ENCODE results near the gene CCDC195. TPM values are rescaled to one million over a fixed set of nuclear protein-coding genes. Genes with fewer than 3 reads are reported as not detected.

CCDC195 gene
- total RNA-seq, 6 experiments from 2014 or later: not detected

DNA sequence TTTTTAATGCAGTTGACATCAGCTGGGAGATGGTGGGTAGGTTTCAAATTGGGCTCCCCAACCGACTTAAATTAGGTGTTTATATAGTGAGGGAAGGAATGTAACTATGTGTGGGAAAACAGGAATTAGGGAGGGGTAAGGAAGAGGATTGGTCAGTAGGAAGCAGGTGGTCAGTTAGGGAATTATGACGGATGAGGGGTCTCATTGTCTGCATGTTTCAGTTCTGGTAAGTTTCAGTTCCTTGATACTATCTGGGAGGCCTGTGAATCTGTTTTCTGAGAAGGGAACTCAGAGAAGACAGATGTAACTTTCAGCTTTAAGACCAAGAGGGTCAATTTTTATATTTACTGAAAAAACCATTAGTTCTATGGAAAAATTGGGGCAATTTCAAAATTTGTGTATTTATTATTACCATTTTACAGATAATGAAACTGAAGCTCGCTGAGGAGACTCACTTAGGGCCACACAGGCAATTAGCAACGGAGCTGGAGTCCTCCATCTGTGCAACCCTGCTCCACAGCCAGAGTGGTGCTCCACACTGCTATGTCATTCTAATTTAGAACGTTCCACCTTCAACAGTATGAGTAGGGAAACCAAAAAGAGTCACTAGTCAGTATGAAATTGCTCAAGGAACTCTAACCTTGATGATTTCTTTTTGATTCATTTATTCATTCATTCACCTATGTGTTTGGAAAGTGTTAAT, 36.0 kb upstream of the CCDC195 start:
- WGBS (ENCODE audit: insufficient coverage, low coverage, low lambda C conversion rate, missing lambda C conversion rate): 63% methylated on average over 5 of the region's 5 CpGs
- ATAC-seq (no peak), DNase-seq (no peak)

DNA sequence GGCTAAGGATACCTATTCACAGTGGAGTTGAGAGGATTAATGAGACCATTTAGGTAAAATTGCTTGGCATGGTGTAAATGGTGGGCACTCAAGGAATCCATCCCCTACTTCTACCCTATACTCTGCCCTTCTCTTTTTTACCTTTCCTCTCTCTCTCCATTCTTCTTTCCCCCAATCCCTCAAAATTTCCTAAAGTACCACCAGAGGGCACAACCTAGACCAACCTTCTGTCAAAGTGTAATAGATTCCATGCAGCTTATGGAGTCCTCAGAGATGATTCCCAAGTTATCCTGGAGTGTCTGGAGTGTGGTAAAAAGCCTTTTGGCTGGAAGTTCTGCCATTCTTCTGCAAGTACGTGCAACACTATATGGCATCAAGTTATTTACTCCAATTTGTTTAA, 33.0 kb upstream of the CCDC195 start:
- TF ChIP-seq, protein P1, sequence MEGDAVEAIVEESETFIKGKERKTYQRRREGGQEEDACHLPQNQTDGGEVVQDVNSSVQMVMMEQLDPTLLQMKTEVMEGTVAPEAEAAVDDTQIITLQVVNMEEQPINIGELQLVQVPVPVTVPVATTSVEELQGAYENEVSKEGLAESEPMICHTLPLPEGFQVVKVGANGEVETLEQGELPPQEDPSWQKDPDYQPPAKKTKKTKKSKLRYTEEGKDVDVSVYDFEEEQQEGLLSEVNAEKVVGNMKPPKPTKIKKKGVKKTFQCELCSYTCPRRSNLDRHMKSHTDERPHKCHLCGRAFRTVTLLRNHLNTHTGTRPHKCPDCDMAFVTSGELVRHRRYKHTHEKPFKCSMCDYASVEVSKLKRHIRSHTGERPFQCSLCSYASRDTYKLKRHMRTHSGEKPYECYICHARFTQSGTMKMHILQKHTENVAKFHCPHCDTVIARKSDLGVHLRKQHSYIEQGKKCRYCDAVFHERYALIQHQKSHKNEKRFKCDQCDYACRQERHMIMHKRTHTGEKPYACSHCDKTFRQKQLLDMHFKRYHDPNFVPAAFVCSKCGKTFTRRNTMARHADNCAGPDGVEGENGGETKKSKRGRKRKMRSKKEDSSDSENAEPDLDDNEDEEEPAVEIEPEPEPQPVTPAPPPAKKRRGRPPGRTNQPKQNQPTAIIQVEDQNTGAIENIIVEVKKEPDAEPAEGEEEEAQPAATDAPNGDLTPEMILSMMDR (IDR thresholded peaks at IDR 0.05): peak; percentile 35 to 48 (median 38)
- TF ChIP-seq POLR2A (IDR thresholded peaks at IDR 0.05): no peak
- intact Hi-C loops (cut with DNase I): no loop called here
- Histone ChIP-seq H3K27me3 (no peaks in the 10 kb centered on the region), H3K4me1 (no peaks in the 10 kb centered on the region), H3K36me3 (no peaks in the 10 kb centered on the region), H3K9me3 (no peaks in the 10 kb centered on the region), H3K27ac (no peak overlapping the region), H3K4me3 (no peak overlapping the region)
- DNase-seq (no peak), ATAC-seq (peak; percentile 55 to 68 (median 62))
- 15% methylated on average over 1 of the region's 1 CpG for WGBS (ENCODE audit: insufficient coverage, low coverage, low lambda C conversion rate, missing lambda C conversion rate)

More for the DNA sequence above, 36.0 kb upstream of the CCDC195 start:
- Histone ChIP-seq H3K4me1 (no peaks in the 10 kb centered on the region), H3K9me3 (no peaks in the 10 kb centered on the region), H3K27ac (no peak overlapping the region), H3K4me3 (no peak overlapping the region), H3K36me3 (no peaks in the 10 kb centered on the region), H3K27me3 (no peaks in the 10 kb centered on the region)
- intact Hi-C loops (cut with DNase I): no loop called here
- TF ChIP-seq, protein P1 (IDR thresholded peaks at IDR 0.05): no peak
- TF ChIP-seq POLR2A (IDR thresholded peaks at IDR 0.05): no peak

DNA sequence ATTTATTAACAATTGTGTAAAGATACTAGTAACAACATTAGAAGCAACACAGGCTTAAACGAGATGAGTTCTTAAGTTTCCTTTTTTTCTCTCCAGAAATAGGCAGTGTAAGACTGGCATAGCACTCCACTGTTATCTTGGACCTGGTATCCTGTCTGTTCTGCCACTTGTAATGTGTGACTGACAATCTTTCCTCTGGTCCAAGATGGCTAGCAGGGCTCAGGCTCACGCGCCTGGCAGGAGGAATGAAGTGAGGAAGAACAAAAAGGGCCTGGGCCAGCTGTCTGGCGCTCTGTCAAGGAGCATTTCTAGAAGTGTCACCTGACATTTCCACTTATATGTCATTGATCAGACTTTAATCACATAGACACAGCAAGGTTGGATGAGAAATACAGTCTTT, 31.6 kb upstream of the CCDC195 start:
- no peaks in the 10 kb centered on the region for H3K27me3 ChIP-seq
- intact Hi-C loops (cut with DNase I): no loop called here
- no peaks in the 10 kb centered on the region for H3K9me3 ChIP-seq
- no peak for TF ChIP-seq POLR2A (IDR thresholded peaks at IDR 0.05)
- TF ChIP-seq, protein P1 (IDR thresholded peaks at IDR 0.05): no peak
- WGBS (ENCODE audit: insufficient coverage, low coverage, low lambda C conversion rate, missing lambda C conversion rate): 63% methylated on average over 4 of the region's 4 CpGs
- no peak overlapping the region for H3K27ac ChIP-seq
- H3K4me3 ChIP-seq: no peak overlapping the region
- H3K36me3 ChIP-seq: no peaks in the 10 kb centered on the region
- ATAC-seq (no peak), DNase-seq (no peak)
- no peaks in the 10 kb centered on the region for H3K4me1 ChIP-seq

DNA sequence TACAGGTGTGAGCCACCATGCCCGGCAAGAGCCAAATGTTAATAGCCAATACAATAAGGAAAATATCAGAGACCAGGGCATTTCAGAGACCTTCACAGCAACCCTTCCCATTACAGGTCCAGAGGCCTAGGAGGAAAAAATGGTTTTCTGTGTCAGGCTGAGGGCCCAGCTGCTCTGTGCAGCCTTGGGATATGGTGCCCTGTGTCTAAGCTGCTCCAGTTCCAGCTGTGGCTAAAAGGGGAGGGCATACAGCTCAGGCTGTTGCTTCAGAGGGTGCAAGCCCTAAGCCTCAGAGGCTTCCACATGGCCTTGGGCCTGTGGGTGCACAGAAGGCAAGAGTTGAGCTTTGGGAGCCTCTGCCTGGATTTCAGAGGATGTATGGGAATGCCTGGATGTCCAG, 20.1 kb upstream of the CCDC195 start:
- Histone ChIP-seq H3K4me1 (no peaks in the 10 kb centered on the region), H3K27ac (no peak overlapping the region), H3K36me3 (no peaks in the 10 kb centered on the region), H3K4me3 (no peak overlapping the region), H3K27me3 (no peaks in the 10 kb centered on the region), H3K9me3 (peaks cover 0 to 6% (median 0%) of the 10 kb centered on the region in 4 donors)
- intact Hi-C loops (cut with DNase I): no loop called here
- TF ChIP-seq, protein P1 (IDR thresholded peaks at IDR 0.05): no peak
- TF ChIP-seq POLR2A (IDR thresholded peaks at IDR 0.05): no peak
- no CpG with 5 or more reads among the region's 1 CpG for WGBS (ENCODE audit: insufficient coverage, low coverage, low lambda C conversion rate, missing lambda C conversion rate)
- ATAC-seq (no peak), DNase-seq (no peak)

Data from right lobe of liver (tissue), 6 donors.